Activated naive CD8-positive, alpha-beta T cell treated with anti-CD3 and anti-CD28 coated beads for 36 hours (primary cell): ENCODE results near the gene MFAP3. TPM values are rescaled to one million over a fixed set of nuclear protein-coding genes. Genes with fewer than 3 reads are reported as not detected.
"Not testable (repeated sequence)": the region's sequence is repeated elsewhere in the genome, so short reads cannot be mapped to it uniquely, and the experiment has no call there.

Source experiments
- DNase-seq: peaks from one replicate; pipeline ENCODE4 v3.0.0; 2021
- H3K27ac Mint-ChIP-seq: one replicate; pipeline ENCODE4 v1.8.0; 2022; ENCODE audit warnings: mild to moderate bottlenecking, moderate library complexity, mixed read lengths
- H3K27me3 Mint-ChIP-seq: one replicate; pipeline ENCODE4 v1.8.0; 2022; ENCODE audit warnings: mild to moderate bottlenecking, mixed read lengths
- H3K36me3 Mint-ChIP-seq: one replicate; pipeline ENCODE4 v1.8.0; 2021; ENCODE audit warnings: mild to moderate bottlenecking, mixed read lengths
- H3K4me1 Mint-ChIP-seq: one replicate; pipeline ENCODE4 v1.8.0; 2021; ENCODE audit warnings: mixed read lengths
- H3K4me3 Mint-ChIP-seq: one replicate; pipeline ENCODE4 v1.8.0; 2022; ENCODE audit warnings: mild to moderate bottlenecking, moderate library complexity, mixed read lengths
- H3K9me3 Mint-ChIP-seq: one replicate; pipeline ENCODE4 v1.8.0; 2022; ENCODE audit warnings: mixed read lengths
- total RNA-seq, 2 experiments: library from RNA; stranded (reverse); gene quantifications; one replicate each; pipeline ENCODE4 v1.2.3, GENCODE V29; 2021

The MFAP3 gene
- total RNA-seq: 10 to 100 TPM; 14.1 to 17.2 TPM

- peak within 1 kb of the TSS; percentile 98 for H3K4me3 Mint-ChIP-seq
- peak within 1 kb of the TSS; percentile 97 for H3K27ac Mint-ChIP-seq
- peaks cover 39% of the 10 kb centered on the region for H3K4me1 Mint-ChIP-seq
These were observed at the start of gene MFAP3, which contains the start of gene FAM114A2 for GRCh38 chr5:154038707-154039457. TSS of gene MFAP3 (plus strand) at chr5:154038967. CDS start at chr5:154049723, 10,756 bp downstream. TSS of gene FAM114A2 (minus strand) at chr5:154038910. CDS start at chr5:154034953, 3,957 bp downstream.

GRCh38 chr5:153991168-153991567 lies 47.6 kb upstream of the MFAP3 start:
- no peak overlapping the region for H3K4me3 Mint-ChIP-seq
- DNase-seq: no peak
- peaks cover 4% of the 10 kb centered on the region for H3K36me3 Mint-ChIP-seq
- no peaks in the 10 kb centered on the region for H3K9me3 Mint-ChIP-seq
- no peaks in the 10 kb centered on the region for H3K27me3 Mint-ChIP-seq
- H3K4me1 Mint-ChIP-seq: no peaks in the 10 kb centered on the region
- no peak overlapping the region for H3K27ac Mint-ChIP-seq

More at GRCh38 chr5:154038707-154039457, at the start of gene MFAP3, which contains the start of gene FAM114A2:
- H3K27me3 Mint-ChIP-seq: no peaks in the 10 kb centered on the region
- DNase-seq: peak; percentile 93
- peaks cover 13% of the 10 kb centered on the region for H3K36me3 Mint-ChIP-seq
- no peaks in the 10 kb centered on the region for H3K9me3 Mint-ChIP-seq

GRCh38 chr5:153998010-153998409 lies 40.8 kb upstream of the MFAP3 start:
- no peaks in the 10 kb centered on the region for H3K27me3 Mint-ChIP-seq
- no peaks in the 10 kb centered on the region for H3K9me3 Mint-ChIP-seq
- no peak overlapping the region for H3K27ac Mint-ChIP-seq
- peaks cover 29% of the 10 kb centered on the region for H3K36me3 Mint-ChIP-seq
- DNase-seq: no peak
- no peaks in the 10 kb centered on the region for H3K4me1 Mint-ChIP-seq
- H3K4me3 Mint-ChIP-seq: no peak overlapping the region

DNA sequence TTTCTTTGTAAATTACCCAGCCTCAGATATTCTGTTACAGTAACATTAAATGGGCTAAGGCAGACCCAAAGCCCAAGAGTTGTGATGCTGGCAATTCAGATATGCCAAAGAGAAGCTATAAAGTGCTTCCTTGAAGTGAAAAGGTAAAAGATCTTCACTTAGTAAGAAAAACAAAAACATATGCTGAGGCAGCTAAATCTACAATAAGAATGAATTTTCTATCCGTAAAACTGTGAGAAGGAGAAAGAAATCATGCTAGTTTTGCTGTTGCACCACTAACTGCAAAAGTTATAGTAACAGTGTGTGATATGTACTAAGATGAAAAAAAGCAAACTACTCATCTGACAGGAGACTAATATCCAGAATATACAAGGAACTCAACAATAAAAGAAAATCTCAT lies 40.0 kb upstream of the MFAP3 start:
- Mint-ChIP-seq H3K4me3 (no peak overlapping the region), H3K4me1 (no peaks in the 10 kb centered on the region), H3K27me3 (no peaks in the 10 kb centered on the region), H3K36me3 (peaks cover 29% of the 10 kb centered on the region), H3K27ac (no peak overlapping the region), H3K9me3 (no peaks in the 10 kb centered on the region)
- no peak for DNase-seq

GRCh38 chr5:153999995-154000394 lies 38.8 kb upstream of the MFAP3 start:
- no peaks in the 10 kb centered on the region for H3K4me1 Mint-ChIP-seq
- no peak overlapping the region for H3K27ac Mint-ChIP-seq
- H3K27me3 Mint-ChIP-seq: no peaks in the 10 kb centered on the region
- no peaks in the 10 kb centered on the region for H3K9me3 Mint-ChIP-seq
- H3K36me3 Mint-ChIP-seq: peaks cover 29% of the 10 kb centered on the region
- no peak overlapping the region for H3K4me3 Mint-ChIP-seq
- DNase-seq: no peak

DNA sequence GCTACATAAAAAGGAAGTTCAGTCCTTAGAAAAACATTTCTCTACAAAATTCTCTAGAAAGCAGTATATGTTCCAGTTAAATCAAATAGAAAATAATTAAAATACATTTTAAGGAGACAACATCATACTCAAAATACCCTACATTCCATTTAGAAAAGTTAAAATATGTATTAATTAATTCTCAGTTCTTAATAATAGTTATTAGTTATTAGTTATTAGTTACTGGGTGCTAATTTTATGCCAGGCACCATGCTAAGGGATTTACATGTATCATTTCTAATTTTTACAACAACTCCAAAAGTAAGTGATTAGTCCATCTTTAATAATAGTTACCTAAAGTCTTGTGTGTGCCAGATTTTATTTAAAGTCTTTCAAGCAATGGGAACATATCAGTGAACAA lies 38.1 kb upstream of the MFAP3 start:
- H3K36me3 Mint-ChIP-seq: peaks cover 29% of the 10 kb centered on the region

GRCh38 chr5:154002093-154002492 lies 36.7 kb upstream of the MFAP3 start:
- Mint-ChIP-seq H3K27me3 (no peaks in the 10 kb centered on the region), H3K36me3 (peaks cover 24% of the 10 kb centered on the region), H3K4me3 (no peak overlapping the region), H3K4me1 (no peaks in the 10 kb centered on the region), H3K9me3 (no peaks in the 10 kb centered on the region), H3K27ac (no peak overlapping the region)
- no peak for DNase-seq

More for the DNA sequence above, 38.1 kb upstream of the MFAP3 start:
- H3K4me3 Mint-ChIP-seq: no peak overlapping the region
- no peaks in the 10 kb centered on the region for H3K9me3 Mint-ChIP-seq
- no peak overlapping the region for H3K27ac Mint-ChIP-seq
- H3K4me1 Mint-ChIP-seq: no peaks in the 10 kb centered on the region
- no peak for DNase-seq
- H3K27me3 Mint-ChIP-seq: no peaks in the 10 kb centered on the region

- H3K27me3 Mint-ChIP-seq: no peaks in the 10 kb centered on the region
- no peaks in the 10 kb centered on the region for H3K9me3 Mint-ChIP-seq
- no peak for DNase-seq
- no peak overlapping the region for H3K27ac Mint-ChIP-seq
- H3K4me3 Mint-ChIP-seq: no peak overlapping the region
- H3K4me1 Mint-ChIP-seq: no peaks in the 10 kb centered on the region
- H3K36me3 Mint-ChIP-seq: peaks cover 21% of the 10 kb centered on the region
These were observed 36.2 kb upstream of the MFAP3 start for GRCh38 chr5:154002511-154003020.

- Mint-ChIP-seq H3K27me3 (no peaks in the 10 kb centered on the region), H3K27ac (no peak overlapping the region), H3K36me3 (peaks cover 6% of the 10 kb centered on the region), H3K4me3 (no peak overlapping the region), H3K9me3 (no peaks in the 10 kb centered on the region), H3K4me1 (no peaks in the 10 kb centered on the region)
- no peak for DNase-seq
These were observed 33.1 kb upstream of the MFAP3 start for GRCh38 chr5:154005648-154006047.

GRCh38 chr5:154010660-154011059 lies 28.1 kb upstream of the MFAP3 start:
- H3K4me1 Mint-ChIP-seq: no peaks in the 10 kb centered on the region
- H3K36me3 Mint-ChIP-seq: peaks cover 24% of the 10 kb centered on the region
- no peaks in the 10 kb centered on the region for H3K9me3 Mint-ChIP-seq
- no peak for DNase-seq
- H3K27ac Mint-ChIP-seq: no peak overlapping the region
- H3K27me3 Mint-ChIP-seq: no peaks in the 10 kb centered on the region
- H3K4me3 Mint-ChIP-seq: no peak overlapping the region

GRCh38 chr5:154015071-154015693 lies 23.6 kb upstream of the MFAP3 start:
- Mint-ChIP-seq H3K4me3 (no peak overlapping the region), H3K9me3 (no peaks in the 10 kb centered on the region), H3K36me3 (peaks cover 53% of the 10 kb centered on the region)

GRCh38 chr5:154018919-154019318 lies 19.8 kb upstream of the MFAP3 start:
- H3K4me1 Mint-ChIP-seq, H3K4me3 Mint-ChIP-seq, H3K27me3 Mint-ChIP-seq, H3K9me3 Mint-ChIP-seq, H3K27ac Mint-ChIP-seq, DNase-seq: not testable (repeated sequence)
- peaks cover 79% of the 10 kb centered on the region for H3K36me3 Mint-ChIP-seq

More at GRCh38 chr5:154015071-154015693, 23.6 kb upstream of the MFAP3 start:
- H3K4me1 Mint-ChIP-seq: peaks cover 4% of the 10 kb centered on the region
- no peak for DNase-seq
- no peak overlapping the region for H3K27ac Mint-ChIP-seq
- H3K27me3 Mint-ChIP-seq: no peaks in the 10 kb centered on the region

- H3K27ac Mint-ChIP-seq: no peak overlapping the region
- H3K4me1 Mint-ChIP-seq: peaks cover 3% of the 10 kb centered on the region
- no peak for DNase-seq
- H3K4me3 Mint-ChIP-seq: no peak overlapping the region
- peaks cover 37% of the 10 kb centered on the region for H3K36me3 Mint-ChIP-seq
- H3K9me3 Mint-ChIP-seq: no peaks in the 10 kb centered on the region
- H3K27me3 Mint-ChIP-seq: no peaks in the 10 kb centered on the region
These were observed 12.8 kb upstream of the MFAP3 start for GRCh38 chr5:154025951-154026350.

DNA sequence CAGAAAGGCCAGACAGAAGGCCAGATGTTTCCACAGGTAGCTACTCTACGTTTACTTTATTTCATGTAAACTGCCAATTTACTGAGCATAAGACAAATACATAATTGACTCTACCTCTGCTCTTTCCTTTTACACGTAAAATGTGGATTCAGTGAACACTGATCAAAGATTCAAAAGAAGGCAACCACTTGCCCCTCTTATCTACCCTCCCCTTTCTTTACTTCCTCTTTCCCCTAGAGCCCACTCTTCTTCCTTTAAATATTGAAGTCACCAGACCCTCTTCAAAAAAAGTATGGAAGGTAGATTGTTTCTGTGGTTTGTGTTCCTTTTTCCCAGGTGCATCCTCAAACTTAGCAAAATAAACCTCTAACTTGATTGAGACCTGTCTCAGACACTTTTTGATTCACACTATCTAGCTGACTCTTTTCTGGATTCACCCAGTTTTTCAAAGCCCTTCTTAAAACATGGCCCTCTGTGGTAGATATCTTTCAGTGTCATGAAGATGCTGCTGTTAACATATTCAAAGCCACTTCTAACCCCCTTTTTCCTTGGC lies 6.8 kb upstream of the MFAP3 start:
- Mint-ChIP-seq H3K4me3 (no peak overlapping the region), H3K27ac (no peak overlapping the region), H3K27me3 (no peaks in the 10 kb centered on the region), H3K9me3 (no peaks in the 10 kb centered on the region), H3K4me1 (peaks cover 17% of the 10 kb centered on the region), H3K36me3 (peaks cover 24% of the 10 kb centered on the region)
- no peak for DNase-seq

- H3K9me3 Mint-ChIP-seq: no peaks in the 10 kb centered on the region
- H3K4me1 Mint-ChIP-seq: peaks cover 26% of the 10 kb centered on the region
- H3K27me3 Mint-ChIP-seq: no peaks in the 10 kb centered on the region
- no peak overlapping the region for H3K4me3 Mint-ChIP-seq
- no peak for DNase-seq
- H3K36me3 Mint-ChIP-seq: peaks cover 26% of the 10 kb centered on the region
- no peak overlapping the region for H3K27ac Mint-ChIP-seq
These were observed 3.8 kb upstream of the MFAP3 start for GRCh38 chr5:154034944-154035343.
